CD14-positive monocyte (primary cell): ENCODE results near the gene GMEB2. TPM values are rescaled to one million over a fixed set of nuclear protein-coding genes. Genes with fewer than 3 reads are reported as not detected.
A peak's percentile ranks its signal among the peaks of the same experiment; 100 is the strongest.
"Not testable (repeated sequence)": the region's sequence is repeated elsewhere in the genome, so short reads cannot be mapped to it uniquely, and the experiment has no call there.

Experiments
- DNase-seq, 3 donors: peaks; one replicate each; pipeline ENCODE4 v3.0.0-alpha.2; 2011 to 2022
- H2AFZ ChIP-seq: 2 replicates; pipeline ENCODE4 v1.6.0; 2012; ENCODE audit warnings: mild to moderate bottlenecking, low read depth, low read length, inconsistent platforms; ENCODE audit not compliant: insufficient read depth, poor library complexity, severe bottlenecking
- H3K27ac ChIP-seq, 2 donors: 1 replicate in 1 of 2; 2 replicates in 1 of 2; pipeline ENCODE4 v1.5.1; 2012 to 2013; ENCODE audit warnings: low read length in 2 of 2, control low read depth in 1 of 2, inconsistent platforms in 1 of 2, low read depth in 1 of 2, mild to moderate bottlenecking in 1 of 2
- H3K27me3 ChIP-seq, 2 donors: one replicate each; pipeline versions ENCODE4 v1.6.0 to v1.6.1; 2011 to 2013; ENCODE audit warnings: low read length in 2 of 2; ENCODE audit not compliant: control insufficient read depth in 2 of 2, insufficient read depth in 2 of 2
- H3K36me3 ChIP-seq, 2 donors: replicated peaks in 1 of 2; 1 replicate in 1 of 2; 2 replicates in 1 of 2; pipeline versions ENCODE4 v1.5.1 to v1.6.1; 2012 to 2013; ENCODE audit warnings: low read length in 2 of 2, control low read depth in 1 of 2, inconsistent platforms in 1 of 2, mild to moderate bottlenecking in 1 of 2; ENCODE audit not compliant: insufficient read depth in 2 of 2, control insufficient read depth in 1 of 2
- H3K4me1 ChIP-seq, 2 donors: 1 replicate in 1 of 2; 2 replicates in 1 of 2; pipeline versions ENCODE4 v1.5.1 to v1.6.1; 2012 to 2013; ENCODE audit warnings: low read length in 2 of 2, control low read depth in 1 of 2, inconsistent platforms in 1 of 2, mild to moderate bottlenecking in 1 of 2, moderate library complexity in 1 of 2; ENCODE audit not compliant: insufficient read depth in 2 of 2, control insufficient read depth in 1 of 2
- H3K4me2 ChIP-seq: replicated peaks from 2 replicates; pipeline ENCODE3; 2012; ENCODE audit warnings: low read length, moderate library complexity, mild to moderate bottlenecking; ENCODE audit not compliant: poor library complexity, severe bottlenecking; ENCODE audit errors: extremely low read depth
- H3K4me3 ChIP-seq, 3 experiments: fragments of 200-600 bp in 1 of 3; sonication (generic) in 1 of 3; replicated peaks in 1 of 3; 1 replicate in 2 of 3; 2 replicates in 1 of 3; pipeline ENCODE4 v1.5.1; 2011 to 2013; ENCODE audit warnings: low read length in 3 of 3, mild to moderate bottlenecking in 3 of 3, control low read depth in 2 of 3, low read depth in 2 of 3, inconsistent platforms in 1 of 3, moderate library complexity in 1 of 3
- H3K79me2 ChIP-seq: 2 replicates; pipeline ENCODE4 v1.6.0; 2012; ENCODE audit warnings: mild to moderate bottlenecking, control low read depth, inconsistent platforms, low read length, moderate library complexity; ENCODE audit not compliant: insufficient read depth
- H3K9ac ChIP-seq: 2 replicates; pipeline ENCODE4 v1.6.0; 2017; ENCODE audit warnings: low read length, mild to moderate bottlenecking; ENCODE audit not compliant: insufficient read depth, poor library complexity, severe bottlenecking
- H3K9me3 ChIP-seq, 2 donors: replicated peaks in 1 of 2; 1 replicate in 1 of 2; 2 replicates in 1 of 2; pipeline versions ENCODE4 v1.5.1 to v1.6.1; 2012 to 2013; ENCODE audit warnings: low read length in 2 of 2, control low read depth in 1 of 2; ENCODE audit not compliant: control insufficient read depth in 1 of 2, insufficient read depth in 1 of 2
- H4K20me1 ChIP-seq: 2 replicates; pipeline ENCODE4 v1.6.0; 2012; ENCODE audit warnings: mild to moderate bottlenecking, low read length, control low read depth, moderate library complexity; ENCODE audit not compliant: insufficient read depth
- H3K27ac Mint-ChIP-seq, 7 donors: one replicate each; pipeline ENCODE4 v1.8.0; 2020; ENCODE audit warnings: mild to moderate bottlenecking in 7 of 7, mixed read lengths in 7 of 7, moderate library complexity in 6 of 7, inconsistent platforms in 2 of 7
- H3K27me3 Mint-ChIP-seq, 3 donors: one replicate each; pipeline ENCODE4 v1.8.0; 2021 to 2022; ENCODE audit warnings: low read depth in 3 of 3, mild to moderate bottlenecking in 3 of 3, mixed read lengths in 3 of 3, moderate library complexity in 3 of 3, inconsistent platforms in 1 of 3
- H3K36me3 Mint-ChIP-seq, 2 donors: one replicate each; pipeline ENCODE4 v1.8.0; 2020; ENCODE audit warnings: mixed read lengths in 2 of 2, inconsistent platforms in 1 of 2, mild to moderate bottlenecking in 1 of 2
- H3K4me1 Mint-ChIP-seq: one replicate; pipeline ENCODE4 v1.8.0; 2020; ENCODE audit warnings: mild to moderate bottlenecking, mixed read lengths
- H3K4me3 Mint-ChIP-seq, 2 donors: one replicate each; pipeline ENCODE4 v1.8.0; 2020; ENCODE audit warnings: mild to moderate bottlenecking in 2 of 2, mixed read lengths in 2 of 2, moderate library complexity in 1 of 2
- H3K9me3 Mint-ChIP-seq, 7 donors: one replicate each; pipeline ENCODE4 v1.8.0; 2020 to 2022; ENCODE audit warnings: mixed read lengths in 7 of 7, mild to moderate bottlenecking in 6 of 7, moderate library complexity in 6 of 7, inconsistent platforms in 2 of 7
- WGBS: methylation state at CpG from one replicate; pipeline ENCODE4 v1.1.5; 2013; ENCODE audit warnings: missing lambda C conversion rate; ENCODE audit not compliant: insufficient coverage; 5-methylcytosine and 5-hydroxymethylcytosine counted together
- intact Hi-C, 2 donors: fragments of 100-400 bp; cut with micrococcal nuclease; formaldehyde crosslinking; loops; one replicate each; pipeline versions ENCODE4 v1.15.0 to v1.15.1; 2023
- polyA plus RNA-seq, 3 donors: library from polyadenylated mRNA; depleted of rRNA in 1 of 3; unstranded in 2 of 3; stranded (reverse) in 1 of 3; fragments of 300-500 nt in 2 of 3; fragments of >200 nt in 1 of 3; fragmentation: Illumina TruSeq in 2 of 3; gene quantifications; 1 replicate in 2 of 3; 2 replicates in 1 of 3; pipeline ENCODE4 v1.2.3, GENCODE V29; 2012 to 2021
- TF ChIP-seq, protein P1 (sequence below): fragments of 200-600 bp; IDR thresholded peaks from one replicate; pipeline ENCODE4 v1.8.0; 2022; ENCODE audit warnings: antibody characterized with exemption, mild to moderate bottlenecking

The GMEB2 gene
- polyA plus RNA-seq, 3 donors = 2.7 to 11.7 (median 3.8) TPM

DNA sequence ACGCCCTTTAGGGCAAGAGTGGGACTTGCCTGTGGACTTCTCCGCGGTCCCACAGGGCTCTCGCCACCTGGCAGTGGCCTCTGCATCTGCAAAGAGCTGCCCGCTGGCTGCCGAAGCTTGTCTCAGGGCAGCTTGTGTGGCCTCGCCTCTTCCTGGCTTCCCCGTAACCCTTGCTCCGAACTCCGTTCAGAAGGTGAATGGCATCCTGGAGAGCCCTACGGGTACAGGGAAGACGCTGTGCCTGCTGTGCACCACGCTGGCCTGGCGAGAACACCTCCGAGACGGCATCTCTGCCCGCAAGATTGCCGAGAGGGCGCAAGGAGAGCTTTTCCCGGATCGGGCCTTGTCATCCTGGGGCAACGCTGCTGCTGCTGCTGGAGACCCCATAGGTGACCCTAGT is 34.2 kb upstream of the GMEB2 start:
- intact Hi-C loops = no loop called here
- Mint-ChIP-seq H3K9me3 (peaks cover 0 to 1% (median 0%) of the 10 kb centered on the region in 7 donors), H3K27me3 (peaks cover 0 to 4% (median 0%) of the 10 kb centered on the region in 3 donors)

DNA sequence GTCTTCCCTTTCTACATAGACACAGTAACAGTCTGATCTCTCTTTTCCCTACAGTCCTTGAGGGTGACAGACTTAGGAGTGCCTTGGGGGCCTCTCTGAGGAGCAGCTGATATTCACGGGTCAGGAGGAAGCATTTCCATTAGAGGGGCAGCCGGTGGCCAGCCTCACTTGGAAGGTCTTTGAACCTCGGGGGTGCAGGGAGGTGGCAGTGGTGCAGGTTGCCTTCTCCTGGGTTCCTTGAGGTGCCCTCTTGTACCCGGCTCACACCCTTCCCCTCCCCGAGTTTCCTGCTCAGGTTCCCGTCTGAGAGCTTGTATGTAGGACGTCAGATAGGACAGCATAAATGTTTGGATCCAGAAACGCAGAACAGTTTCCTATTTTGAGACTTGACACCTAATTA is 33.7 kb upstream of the GMEB2 start:
- Histone ChIP-seq H3K9ac (no peak overlapping the region), H3K4me1 (peaks cover 20 to 22% of the 10 kb centered on the region in 2 donors), H3K79me2 (peaks cover 9% of the 10 kb centered on the region), H3K27me3 (no peaks in the 10 kb centered on the region), H2AFZ (no peak overlapping the region), H4K20me1 (no peaks in the 10 kb centered on the region), H3K27ac (no peak overlapping the region), H3K4me2 (no peak overlapping the region), H3K4me3 (no peak overlapping the region), H3K36me3 (peaks cover 34 to 56% of the 10 kb centered on the region in 2 donors), H3K9me3 (no peaks in the 10 kb centered on the region)
- Mint-ChIP-seq H3K4me1 (peaks cover 28% of the 10 kb centered on the region), H3K9me3 (peaks cover 0 to 1% (median 0%) of the 10 kb centered on the region in 7 donors), H3K27me3 (peaks cover 0 to 4% (median 0%) of the 10 kb centered on the region in 3 donors), H3K4me3 (no peak overlapping the region), H3K36me3 (peaks cover 40 to 51% of the 10 kb centered on the region in 2 donors), H3K27ac (peak overlapping the region in 2 of 7 donors; percentile 6 to 62)
- TF ChIP-seq, protein P1, sequence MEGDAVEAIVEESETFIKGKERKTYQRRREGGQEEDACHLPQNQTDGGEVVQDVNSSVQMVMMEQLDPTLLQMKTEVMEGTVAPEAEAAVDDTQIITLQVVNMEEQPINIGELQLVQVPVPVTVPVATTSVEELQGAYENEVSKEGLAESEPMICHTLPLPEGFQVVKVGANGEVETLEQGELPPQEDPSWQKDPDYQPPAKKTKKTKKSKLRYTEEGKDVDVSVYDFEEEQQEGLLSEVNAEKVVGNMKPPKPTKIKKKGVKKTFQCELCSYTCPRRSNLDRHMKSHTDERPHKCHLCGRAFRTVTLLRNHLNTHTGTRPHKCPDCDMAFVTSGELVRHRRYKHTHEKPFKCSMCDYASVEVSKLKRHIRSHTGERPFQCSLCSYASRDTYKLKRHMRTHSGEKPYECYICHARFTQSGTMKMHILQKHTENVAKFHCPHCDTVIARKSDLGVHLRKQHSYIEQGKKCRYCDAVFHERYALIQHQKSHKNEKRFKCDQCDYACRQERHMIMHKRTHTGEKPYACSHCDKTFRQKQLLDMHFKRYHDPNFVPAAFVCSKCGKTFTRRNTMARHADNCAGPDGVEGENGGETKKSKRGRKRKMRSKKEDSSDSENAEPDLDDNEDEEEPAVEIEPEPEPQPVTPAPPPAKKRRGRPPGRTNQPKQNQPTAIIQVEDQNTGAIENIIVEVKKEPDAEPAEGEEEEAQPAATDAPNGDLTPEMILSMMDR = no peak
- intact Hi-C loops = no loop called here
- 100% methylated on average over 4 of the region's 8 CpGs for WGBS
- no peak for DNase-seq

More for the DNA sequence above, 34.2 kb upstream of the GMEB2 start:
- Mint-ChIP-seq H3K27ac (no peak overlapping the region), H3K4me1 (peaks cover 28% of the 10 kb centered on the region), H3K4me3 (no peak overlapping the region), H3K36me3 (peaks cover 44 to 56% of the 10 kb centered on the region in 2 donors)
- Histone ChIP-seq H3K79me2 (peaks cover 9% of the 10 kb centered on the region), H3K9ac (no peak overlapping the region), H3K9me3 (no peaks in the 10 kb centered on the region), H3K27me3 (no peaks in the 10 kb centered on the region), H3K27ac (no peak overlapping the region), H2AFZ (no peak overlapping the region), H4K20me1 (no peaks in the 10 kb centered on the region), H3K4me3 (no peak overlapping the region), H3K36me3 (peaks cover 39 to 60% of the 10 kb centered on the region in 2 donors), H3K4me2 (no peak overlapping the region), H3K4me1 (peaks cover 20 to 22% of the 10 kb centered on the region in 2 donors)
- TF ChIP-seq, protein P1 = no peak
- 95% methylated on average over 22 of the region's 22 CpGs for WGBS
- DNase-seq = no peak

DNA sequence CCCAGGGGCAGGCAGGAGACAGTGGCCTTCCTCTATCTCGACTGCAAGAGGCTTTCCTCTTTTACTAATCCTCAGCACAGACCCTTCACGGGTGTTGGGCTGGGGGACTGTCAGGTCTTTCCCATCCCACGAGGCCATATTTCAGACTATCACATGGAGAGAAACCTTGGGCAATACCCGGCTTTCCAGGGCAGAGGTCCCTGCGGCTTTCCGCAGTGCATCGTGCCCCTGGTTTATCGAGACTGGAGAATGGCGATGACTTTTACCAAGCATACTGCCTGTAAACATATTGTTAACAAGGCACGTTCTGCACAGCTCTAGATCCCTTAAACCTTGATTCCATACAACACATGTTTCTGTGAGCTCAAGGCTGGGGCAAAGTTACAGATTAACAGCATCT is 33.3 kb upstream of the GMEB2 start:
- peaks cover 20 to 22% of the 10 kb centered on the region in 2 donors for H3K4me1 ChIP-seq
- H3K27me3 ChIP-seq, intact Hi-C loops, DNase-seq, H3K27me3 Mint-ChIP-seq, H3K9ac ChIP-seq, H3K4me3 ChIP-seq, H3K27ac Mint-ChIP-seq, H3K9me3 Mint-ChIP-seq, H3K4me3 Mint-ChIP-seq, H3K79me2 ChIP-seq, H3K4me2 ChIP-seq, H2AFZ ChIP-seq, H3K9me3 ChIP-seq, H4K20me1 ChIP-seq, H3K27ac ChIP-seq: not testable (repeated sequence)
- peaks cover 28% of the 10 kb centered on the region for H3K4me1 Mint-ChIP-seq
- WGBS = 97% methylated on average over 8 of the region's 10 CpGs
- peaks cover 36 to 48% of the 10 kb centered on the region in 2 donors for H3K36me3 Mint-ChIP-seq
- peaks cover 33 to 51% of the 10 kb centered on the region in 2 donors for H3K36me3 ChIP-seq
